ENCODE data around the gene UQCC5. TPM values are rescaled to one million over a fixed set of nuclear protein-coding genes. Genes with fewer than 3 reads are reported as not detected.

UQCC5 gene
- total and polyA plus RNA-seq, 2 donors (not counting 3 experiments of a cell fraction or from before 2014, with no cell fraction given): 9.9 to 22.6 TPM

- BruUV-seq (replicated peaks): no TSS peak
- H3K9me1 ChIP-seq (replicated peaks; ENCODE audit: control insufficient read depth, extremely low read depth, insufficient read depth, low read length): no peaks in the 10 kb centered on the region
- H3K4me3 ChIP-seq (replicated peaks in 1 of 3; ENCODE audit: insufficient read depth in 1 of 3, low read depth in 1 of 3, low read length in 3 of 3): no peak overlapping the region
- FAIRE-seq (no peak), DNase-seq (ENCODE audit: low read depth, low spot score) (no peak)
- no peaks in the 10 kb centered on the region for H3K9me3 ChIP-seq (replicated peaks; ENCODE audit: control insufficient read depth, insufficient read depth, low read length)
- H3K9ac ChIP-seq (replicated peaks; ENCODE audit: extremely low read depth, insufficient read depth, low read length): no peak overlapping the region
- H3K4me2 ChIP-seq (ENCODE audit: insufficient read depth, low read length): no peak overlapping the region
- H3K36me3 ChIP-seq (ENCODE audit: control insufficient read depth in 2 of 2, extremely low read depth in 1 of 2, insufficient read depth in 2 of 2, low read length in 2 of 2): peaks cover 5 to 12% of the 10 kb centered on the region in 2 experiments
- H2AFZ ChIP-seq (ENCODE audit: low read depth, low read length): no peak overlapping the region
- intact Hi-C loops (cut with micrococcal nuclease) (no loop called here), dilution Hi-C loops (cut with MboI; ENCODE audit: extremely low pct_ligation_motif_present, low sequenced_read_pairs) (no loop called here)
- no peaks in the 10 kb centered on the region for H4K20me1 ChIP-seq (replicated peaks; ENCODE audit: control insufficient read depth, extremely low read depth, insufficient read depth, low read length)
- no peak overlapping the region for H3K27ac ChIP-seq (ENCODE audit: insufficient read depth, low read depth, low read length)
- no peaks in the 10 kb centered on the region for H3K27me3 ChIP-seq (ENCODE audit: control insufficient read depth in 2 of 2, insufficient read depth in 2 of 2, low read length in 2 of 2)
- CTCF ChIA-PET: no interaction called here
- POLR2A ChIA-PET: interaction anchor here (0.7 kb wide), 1 partner anchor 32 kb away, joined by 3 read pairs; the partner anchor contains the start of gene UQCC5
- no peaks in the 10 kb centered on the region for H3K4me1 ChIP-seq (ENCODE audit: control insufficient read depth, extremely low read depth, insufficient read depth, low read length)
- TF ChIP-seq FOS (IDR thresholded peaks at IDR 0.05; ENCODE audit: borderline replicate concordance, insufficient read depth, low read length) (no peak), GATA2 (IDR thresholded peaks at IDR 0.05; ENCODE audit: insufficient read depth, insufficient read length, low read depth, low read length) (no peak), POLR2AphosphoS5 (IDR thresholded peaks at IDR 0.05; ENCODE audit: insufficient read depth, low read depth, low read length) (no peak), CTCF (IDR thresholded peaks at IDR 0.05; ENCODE audit: extremely low read depth in 1 of 2, insufficient read depth in 1 of 2, low read depth in 1 of 2, low read length in 2 of 2) (no peak), MYC (IDR thresholded peaks at IDR 0.05; ENCODE audit: low read depth, low read length) (no peak), POLR2A (IDR thresholded peaks at IDR 0.05; ENCODE audit: low read depth, low read length) (no peak), MAX (IDR thresholded peaks at IDR 0.05; ENCODE audit: insufficient read depth, insufficient read length) (no peak), EZH2 (IDR thresholded peaks at IDR 0.05; ENCODE audit: borderline replicate concordance, low read depth, low read length, severe bottlenecking) (no peak), JUN (IDR thresholded peaks at IDR 0.05; ENCODE audit: borderline replicate concordance, insufficient read depth, insufficient read length, low read depth) (no peak)
- H3K79me2 ChIP-seq (ENCODE audit: control insufficient read depth, insufficient read depth, low read length): no peaks in the 10 kb centered on the region
Measured at GRCh38 chr3:52568069-52568468, 31.7 kb downstream of the UQCC5 start.
